ENCODE measurements around the gene SESTD1.
A peak's percentile ranks its signal among the peaks of the same experiment; 100 is the strongest.

Gene SESTD1

GRCh38 chr2:179179719-179180118 is 84.9 kb downstream of the SESTD1 start:
- DNase-seq = no peak

- no peak for DNase-seq
Observed at GRCh38 chr2:179177694-179178093, 86.9 kb downstream of the SESTD1 start.

- no peak for DNase-seq
Observed at GRCh38 chr2:179174240-179174639, 90.4 kb downstream of the SESTD1 start.

- no peak for DNase-seq
Observed at GRCh38 chr2:179172894-179173293, 91.7 kb downstream of the SESTD1 start.

GRCh38 chr2:179171371-179171770 is 93.3 kb downstream of the SESTD1 start:
- DNase-seq = no peak

GRCh38 chr2:179170901-179171300 is 93.7 kb downstream of the SESTD1 start:
- no peak for DNase-seq

GRCh38 chr2:179165356-179166000 is 99.2 kb downstream of the SESTD1 start:
- no peak for DNase-seq

GRCh38 chr2:179141206-179141605 is 123.4 kb downstream of the SESTD1 start:
- DNase-seq = no peak

GRCh38 chr2:179140571-179140970 is 124.1 kb downstream of the SESTD1 start:
- DNase-seq = no peak

GRCh38 chr2:179139506-179139905 is 125.1 kb downstream of the SESTD1 start:
- no peak for DNase-seq

GRCh38 chr2:179137200-179137759 is 127.4 kb downstream of the SESTD1 start:
- DNase-seq = no peak

GRCh38 chr2:179133016-179133415 is 131.6 kb downstream of the SESTD1 start:
- DNase-seq = no peak

- DNase-seq = no peak
Observed at GRCh38 chr2:179132076-179132475, 132.6 kb downstream of the SESTD1 start.

GRCh38 chr2:179130560-179130959 is 134.1 kb downstream of the SESTD1 start:
- no peak for DNase-seq

- no peak for DNase-seq
Observed at GRCh38 chr2:179129574-179130238, 134.9 kb downstream of the SESTD1 start.

GRCh38 chr2:179125404-179125803 is 139.2 kb downstream of the SESTD1 start:
- DNase-seq = no peak

GRCh38 chr2:179124282-179124681 is 140.3 kb downstream of the SESTD1 start:
- DNase-seq = no peak

GRCh38 chr2:179123272-179123662 is 141.4 kb downstream of the SESTD1 start:
- no peak for DNase-seq

- DNase-seq = no peak
Observed at GRCh38 chr2:179107737-179108136, 156.9 kb downstream of the SESTD1 start.

- peak; percentile 23 for DNase-seq
Observed at GRCh38 chr2:179106676-179107428, 157.8 kb downstream of the SESTD1 start.

GRCh38 chr2:179106342-179106675 is 158.3 kb downstream of the SESTD1 start:
- DNase-seq = no peak

GRCh38 chr2:179104736-179105135 is 159.9 kb downstream of the SESTD1 start:
- no peak for DNase-seq

- DNase-seq = no peak
Observed at GRCh38 chr2:179098080-179098689, 166.4 kb downstream of the SESTD1 start.
